ENCODE results near the gene PIAS1. TPM values are rescaled to one million over a fixed set of nuclear protein-coding genes. Genes with fewer than 3 reads are reported as not detected.
"Not testable (repeated sequence)": the region's sequence is repeated elsewhere in the genome, so short reads cannot be mapped to it uniquely, and the experiment has no call there.

Gene PIAS1
- total RNA-seq, 4 donors from 2014 or later, result 91.6 to 202 (median 111) TPM

- no peaks in the 10 kb centered on the region for H3K9me3 ChIP-seq
- H3K4me1 ChIP-seq, result peaks cover 13 to 19% of the 10 kb centered on the region in 2 donors
- H3K27me3 ChIP-seq, result no peaks in the 10 kb centered on the region
- 81 to 86% methylated on average over 9 of the region's 9 CpGs for WGBS, 2 donors
- no peak for TF ChIP-seq POLR2A (IDR thresholded peaks at IDR 0.05)
- TF ChIP-seq, protein P1, sequence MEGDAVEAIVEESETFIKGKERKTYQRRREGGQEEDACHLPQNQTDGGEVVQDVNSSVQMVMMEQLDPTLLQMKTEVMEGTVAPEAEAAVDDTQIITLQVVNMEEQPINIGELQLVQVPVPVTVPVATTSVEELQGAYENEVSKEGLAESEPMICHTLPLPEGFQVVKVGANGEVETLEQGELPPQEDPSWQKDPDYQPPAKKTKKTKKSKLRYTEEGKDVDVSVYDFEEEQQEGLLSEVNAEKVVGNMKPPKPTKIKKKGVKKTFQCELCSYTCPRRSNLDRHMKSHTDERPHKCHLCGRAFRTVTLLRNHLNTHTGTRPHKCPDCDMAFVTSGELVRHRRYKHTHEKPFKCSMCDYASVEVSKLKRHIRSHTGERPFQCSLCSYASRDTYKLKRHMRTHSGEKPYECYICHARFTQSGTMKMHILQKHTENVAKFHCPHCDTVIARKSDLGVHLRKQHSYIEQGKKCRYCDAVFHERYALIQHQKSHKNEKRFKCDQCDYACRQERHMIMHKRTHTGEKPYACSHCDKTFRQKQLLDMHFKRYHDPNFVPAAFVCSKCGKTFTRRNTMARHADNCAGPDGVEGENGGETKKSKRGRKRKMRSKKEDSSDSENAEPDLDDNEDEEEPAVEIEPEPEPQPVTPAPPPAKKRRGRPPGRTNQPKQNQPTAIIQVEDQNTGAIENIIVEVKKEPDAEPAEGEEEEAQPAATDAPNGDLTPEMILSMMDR (IDR thresholded peaks at IDR 0.05), result no peak
- no peaks in the 10 kb centered on the region for H3K36me3 ChIP-seq
- H3K4me3 ChIP-seq (replicated peaks in 1 of 3), result no peak overlapping the region
- no peak for DNase-seq
- intact Hi-C loops (cut with DNase I), result no loop called here
- no peak overlapping the region for H3K27ac ChIP-seq
Observed at GRCh38 chr15:68231102-68231818, 177.1 kb downstream of the PIAS1 start.

- DNase-seq, result no peak
- H3K27ac ChIP-seq, result no peak overlapping the region
- TF ChIP-seq, protein P1 (IDR thresholded peaks at IDR 0.05), result no peak
- no peak for TF ChIP-seq POLR2A (IDR thresholded peaks at IDR 0.05)
- H3K9me3 ChIP-seq, result no peaks in the 10 kb centered on the region
- intact Hi-C loops (cut with DNase I), result no loop called here
- H3K4me3 ChIP-seq (replicated peaks in 1 of 3), result no peak overlapping the region
- H3K4me1 ChIP-seq, result peaks cover 13 to 19% of the 10 kb centered on the region in 2 donors
- H3K36me3 ChIP-seq, result no peaks in the 10 kb centered on the region
- H3K27me3 ChIP-seq, result no peaks in the 10 kb centered on the region
- WGBS, 2 donors, result 92 to 93% methylated on average over 6 of the region's 6 CpGs
Observed at GRCh38 chr15:68232449-68232848, 178.3 kb downstream of the PIAS1 start.

DNA sequence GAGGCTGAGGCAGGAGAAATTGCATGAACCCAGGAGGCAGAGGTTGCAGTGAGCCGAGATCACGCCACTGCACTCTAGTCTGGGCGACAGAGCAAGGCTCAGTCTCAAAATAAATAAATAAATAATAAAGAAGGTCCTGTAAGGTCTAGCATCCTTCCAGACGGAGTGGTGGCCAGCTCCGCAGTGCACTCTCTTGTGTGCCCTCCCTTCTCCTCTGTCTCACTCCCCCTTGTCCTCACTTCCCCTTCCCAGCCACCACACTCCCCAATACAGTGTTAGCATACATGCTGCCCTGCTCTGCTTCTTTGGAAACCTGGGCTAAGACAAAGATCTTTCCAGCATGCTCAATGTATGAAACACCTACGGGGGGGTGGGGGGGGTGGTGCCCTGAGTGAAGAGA is 178.8 kb downstream of the PIAS1 start:
- WGBS, 2 donors, result 91 to 93% methylated on average over 6 of the region's 6 CpGs
- TF ChIP-seq, protein P1 (IDR thresholded peaks at IDR 0.05), result no peak
- TF ChIP-seq POLR2A (IDR thresholded peaks at IDR 0.05), result no peak
- H3K36me3 ChIP-seq, result no peaks in the 10 kb centered on the region
- no peak overlapping the region for H3K4me3 ChIP-seq (replicated peaks in 1 of 3)
- no peak for DNase-seq
- H3K4me1 ChIP-seq, result peaks cover 13 to 14% of the 10 kb centered on the region in 2 donors
- no peaks in the 10 kb centered on the region for H3K9me3 ChIP-seq
- no peak overlapping the region for H3K27ac ChIP-seq
- intact Hi-C loops (cut with DNase I), result no loop called here
- H3K27me3 ChIP-seq, result no peaks in the 10 kb centered on the region

GRCh38 chr15:68234060-68234459 is 179.9 kb downstream of the PIAS1 start:
- intact Hi-C loops (cut with DNase I), result no loop called here
- WGBS, 2 donors, result 66 to 70% methylated on average over 6 of the region's 6 CpGs
- TF ChIP-seq POLR2A (IDR thresholded peaks at IDR 0.05), result no peak
- TF ChIP-seq, protein P1 (IDR thresholded peaks at IDR 0.05), result no peak
- no peaks in the 10 kb centered on the region for H3K27me3 ChIP-seq
- no peak overlapping the region for H3K27ac ChIP-seq
- peaks cover 5% of the 10 kb centered on the region in 2 donors for H3K4me1 ChIP-seq
- no peaks in the 10 kb centered on the region for H3K36me3 ChIP-seq
- DNase-seq, result no peak
- no peaks in the 10 kb centered on the region for H3K9me3 ChIP-seq
- H3K4me3 ChIP-seq (replicated peaks in 1 of 3), result no peak overlapping the region

DNA sequence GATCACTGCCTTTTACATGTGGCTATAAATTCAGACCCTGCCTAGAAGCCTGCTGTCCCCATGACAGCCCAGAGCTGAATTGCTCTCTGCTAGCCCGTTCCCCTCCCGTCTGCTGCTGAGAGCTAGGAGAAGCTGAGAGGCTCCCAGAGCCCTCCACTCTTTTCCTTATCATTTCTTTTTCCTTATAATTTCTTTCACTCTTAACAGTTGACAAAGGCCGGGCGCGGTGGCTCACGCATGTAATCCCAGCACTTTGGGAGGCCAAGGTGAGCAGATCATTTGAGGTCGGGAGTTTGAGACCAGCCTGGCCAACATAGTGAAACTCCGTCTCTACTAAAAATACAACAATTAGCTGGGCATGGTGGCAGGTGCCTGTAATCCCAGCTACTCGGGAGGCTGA is 180.4 kb downstream of the PIAS1 start:
- H3K27ac ChIP-seq; H3K27me3 ChIP-seq; H3K4me1 ChIP-seq; H3K9me3 ChIP-seq; DNase-seq; H3K36me3 ChIP-seq; intact Hi-C loops (cut with DNase I); H3K4me3 ChIP-seq (replicated peaks in 1 of 3): not testable (repeated sequence)
- WGBS, 2 donors, result 90 to 91% methylated on average over 9 of the region's 9 CpGs
